GM12878 (cell line): ENCODE measurements around the gene TMC4. TPM values are rescaled to one million over a fixed set of nuclear protein-coding genes. Genes with fewer than 3 reads are reported as not detected.
A peak's percentile ranks its signal among the peaks of the same experiment; 100 is the strongest.

Experiments used
- ATAC-seq: fragments of 200-7000 bp; cut with Tn5 transposase; 3 replicates; pipeline ENCODE4 v1.9.1; 2020; ENCODE audit warnings: mild to moderate bottlenecking, moderate library complexity
- BruUV-seq: library from RNA; stranded (reverse); fragments of 400-500 nt; replicated peaks from 2 replicates; lab custom pipeline; 2021; lab: Mats Ljungman, UMichigan
- CTCF ChIA-PET: fragments of 300-600 bp; sonication (Branson Sonifier 250); formaldehyde crosslinking; extraction: SDS; loops from one replicate; lab custom pipeline; 2021; ENCODE audit warnings: inconsistent platforms; lab: Yijun Ruan, JAX
- POLR2A ChIA-PET: fragments of 350-600 bp; formaldehyde crosslinking; extraction: SDS; loops from one replicate; lab custom pipeline; 2021; ENCODE audit warnings: inconsistent platforms; lab: Charles Lee
- RAD21 ChIA-PET: fragments of 300-600 bp; sonication (Branson Sonifier 250); formaldehyde crosslinking; loops from one replicate; lab custom pipeline; 2023; ENCODE audit warnings: antibody characterized with exemption; ENCODE audit not compliant: unreplicated experiment; lab: Charles Lee
- SMC1A ChIA-PET: fragments of 300-600 bp; sonication (Branson Sonifier 250); formaldehyde crosslinking; loops from one replicate; lab custom pipeline; 2023; ENCODE audit not compliant: unreplicated experiment, uncharacterized antibody; lab: Charles Lee
- DNase-seq: peaks from one replicate; pipeline ENCODE4 v3.0.0-alpha.2; 2011; ENCODE audit warnings: low read depth, low spot score
- FAIRE-seq: peaks from 3 replicates; lab custom pipeline; 2011; peaks lifted over from hg19 to GRCh38; lab: Jason Lieb, UNC
- H2AFZ ChIP-seq: 2 replicates; pipeline ENCODE4 v1.6.0; 2011; ENCODE audit warnings: low read depth, low read length, control low read depth; ENCODE audit not compliant: control insufficient read depth
- H3K27ac ChIP-seq: 2 replicates; pipeline ENCODE4 v1.5.1; 2011; ENCODE audit warnings: control low read depth; ENCODE audit not compliant: control insufficient read depth, insufficient read depth
- H3K27me3 ChIP-seq, 2 experiments: replicated peaks in 1 of 2; 2 replicates each; pipeline versions ENCODE4 v1.6.0 to v1.6.1; 2011; ENCODE audit warnings: low read length in 1 of 2; ENCODE audit not compliant: control insufficient read depth in 2 of 2, insufficient read depth in 2 of 2
- H3K36me3 ChIP-seq, 2 experiments: 2 replicates each; pipeline ENCODE4 v1.5.1; 2011; ENCODE audit warnings: low read length in 1 of 2; ENCODE audit not compliant: control insufficient read depth in 2 of 2, insufficient read depth in 2 of 2
- H3K4me1 ChIP-seq: 2 replicates; pipeline ENCODE4 v1.6.1; 2011; ENCODE audit warnings: mild to moderate bottlenecking, low read length, moderate library complexity, mixed read lengths; ENCODE audit not compliant: control insufficient read depth, insufficient read depth
- H3K4me2 ChIP-seq: 2 replicates; pipeline ENCODE4 v1.6.0; 2011; ENCODE audit warnings: control low read depth; ENCODE audit not compliant: control insufficient read depth, insufficient read depth
- H3K4me3 ChIP-seq: fragments of 200-600 bp; sonication (generic); 2 replicates; pipeline ENCODE4 v1.5.1; 2016
- H3K79me2 ChIP-seq: 2 replicates; pipeline ENCODE4 v1.6.0; 2011; ENCODE audit warnings: low read length; ENCODE audit not compliant: control insufficient read depth, insufficient read depth
- H3K9ac ChIP-seq: 2 replicates; pipeline ENCODE4 v1.8.0; 2011; ENCODE audit warnings: low read length, control low read depth, mixed read lengths; ENCODE audit not compliant: control insufficient read depth, insufficient read depth
- H3K9me3 ChIP-seq: replicated peaks from 3 replicates; pipeline ENCODE4 v1.5.1; 2011; ENCODE audit warnings: mild to moderate bottlenecking, low read length; ENCODE audit not compliant: control insufficient read depth, insufficient read depth
- H4K20me1 ChIP-seq: 2 replicates; pipeline ENCODE4 v1.6.0; 2011; ENCODE audit not compliant: control insufficient read depth, insufficient read depth
- IKZF1 ChIP-seq: fragments of 450-650 bp; conservative IDR thresholded peaks from 2 replicates; pipeline ENCODE4 v1.6.1; 2017; ENCODE audit warnings: antibody characterized with exemption, mild to moderate bottlenecking
- MYB ChIP-seq: fragments of 150-350 bp; IDR thresholded peaks from 2 replicates; pipeline ENCODE4 v1.6.1; 2014; ENCODE audit warnings: mild to moderate bottlenecking, low read depth, low read length, borderline replicate concordance
- STAT1 ChIP-seq: fragments of 450-650 bp; conservative IDR thresholded peaks from 2 replicates; pipeline ENCODE4 v1.6.1; 2014; ENCODE audit warnings: antibody characterized with exemption, mild to moderate bottlenecking
- TARDBP ChIP-seq: IDR thresholded peaks from 2 replicates; pipeline ENCODE4 v1.6.1; 2016; ENCODE audit warnings: borderline replicate concordance
- WRNIP1 ChIP-seq: IDR thresholded peaks from 2 replicates; pipeline ENCODE4 v1.6.1; 2011; ENCODE audit warnings: low read depth, low read length, improper control_type of control experiment, borderline replicate concordance
- ZNF274 ChIP-seq: IDR thresholded peaks from one replicate; pipeline ENCODE4 v1.8.0; 2011; ENCODE audit not compliant: insufficient read length, insufficient read depth
- WGBS: methylation state at CpG from one replicate; pipeline ENCODE4 v1.1.6; 2016; ENCODE audit warnings: low lambda C conversion rate; ENCODE audit not compliant: insufficient replicate concordance, insufficient coverage; ENCODE audit errors: missing lambda C conversion rate; 5-methylcytosine and 5-hydroxymethylcytosine counted together
- in situ Hi-C: fragments of 300-500 bp; cut with MboI; formaldehyde crosslinking; loops from 9 replicates; pipeline ENCODE4 v1.14.3; 2018; ENCODE audit warnings: mixed read lengths
- intact Hi-C: fragments of 100-400 bp; cut with micrococcal nuclease; formaldehyde crosslinking; loops from one replicate; pipeline ENCODE4 v1.14.2; 2022; ENCODE audit not compliant: unreplicated experiment
- polyA plus RNA-seq, 11 experiments: library from polyadenylated mRNA; depleted of rRNA in 4 of 11; unstranded in 6 of 11; stranded (reverse) in 5 of 11; fragments of >200 nt; fragmentation: Nextera tagmentation in 4 of 11; fragmentation: Illumina TruSeq in 1 of 11; extraction: Ambion mirVana in 4 of 11; extraction: Trizol in 1 of 11; gene quantifications; 1 replicate in 1 of 11; 2 replicates in 10 of 11; pipeline versions ENCODE4 v1.2.1 to v1.2.3, GENCODE V29; 2011 to 2016; ENCODE audit warnings: inconsistent platforms in 2 of 11, missing spikeins in 2 of 11, low read depth in 1 of 11
- total RNA-seq, 4 experiments: library from RNA; depleted of rRNA in 3 of 4; stranded (reverse); fragments of >200 nt in 3 of 4; fragmentation: Illumina TruSeq in 1 of 4; extraction: Trizol in 1 of 4; gene quantifications; 2 replicates each; pipeline versions ENCODE4 v1.2.1 to v1.2.3, GENCODE V29; 2013 to 2021
- TF ChIP-seq, protein P1 (sequence below): IDR thresholded peaks from 2 replicates; pipeline ENCODE4 v1.6.1; 2012; ENCODE audit warnings: low read depth, low read length, improper control_type of control experiment
- TF ChIP-seq, protein P2 (sequence below): fragments of 450-650 bp; IDR thresholded peaks from 2 replicates; pipeline ENCODE4 v1.6.1; 2017; ENCODE audit warnings: low read depth, mild to moderate bottlenecking, moderate library complexity
- TF ChIP-seq, protein P3 (sequence below): IDR thresholded peaks from 2 replicates; pipeline ENCODE4 v1.6.1; 2012; ENCODE audit warnings: mild to moderate bottlenecking, low read depth, low read length

The TMC4 gene
- total and polyA plus RNA-seq, 10 of the 15 experiments (the other 5 are each of a cell fraction or from before 2014, with no cell fraction given), result 0.33 to 0.83 (median 0.74) TPM; not detected in 7

DNA sequence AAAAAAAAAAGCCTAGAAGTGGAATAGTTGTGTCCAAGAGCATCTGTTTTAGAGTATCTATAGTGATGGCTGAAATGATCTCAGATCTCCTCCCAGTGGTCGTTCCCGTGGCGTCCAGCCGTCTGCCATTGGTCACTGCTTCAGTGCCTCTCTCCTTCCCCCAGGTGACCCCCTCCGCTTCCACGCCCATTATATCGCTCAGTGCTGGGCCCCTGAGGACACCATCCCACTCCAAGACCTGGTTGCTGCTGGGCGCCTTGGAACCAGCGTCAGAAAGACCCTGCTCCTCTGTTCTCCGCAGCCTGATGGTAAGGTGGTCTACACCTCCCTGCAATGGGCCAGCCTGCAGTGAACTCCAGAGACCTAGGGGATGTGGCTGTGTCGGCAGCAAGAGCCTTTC is 20.1 kb upstream of the TMC4 start:
- SMC1A ChIA-PET, result interaction anchor here (1.3 kb wide), 1 partner anchor 12 kb away, joined by 3 read pairs; no protein-coding TSS in a partner anchor
- peaks cover 12% of the 10 kb centered on the region for H3K4me1 ChIP-seq
- H3K4me2 ChIP-seq, result no peak overlapping the region
- CTCF ChIA-PET, result no interaction called here
- in situ Hi-C loops, result no loop called here
- no peak for DNase-seq
- RAD21 ChIA-PET, result no interaction called here
- no peaks in the 10 kb centered on the region for H4K20me1 ChIP-seq
- no peaks in the 10 kb centered on the region for H3K9me3 ChIP-seq
- H3K27me3 ChIP-seq, result no peaks in the 10 kb centered on the region
- H3K27ac ChIP-seq, result no peak overlapping the region
- POLR2A ChIA-PET, result interaction anchor here (6.1 kb wide), 1 partner anchor 9 kb away, joined by 100 read pairs; the partner anchor contains the start of gene RPS9
- H3K4me3 ChIP-seq, result no peak overlapping the region
- H3K79me2 ChIP-seq, result peaks cover 18% of the 10 kb centered on the region
- no peak overlapping the region for H3K9ac ChIP-seq
- no peak for ATAC-seq
- FAIRE-seq, result no peak
- TF ChIP-seq MYB, result no peak
- TF ChIP-seq, all 136 proteins: peak for 0
- no peak overlapping the region for H2AFZ ChIP-seq
- intact Hi-C loops, result no loop called here
- WGBS, result 96% methylated on average over 11 of the region's 11 CpGs
- no TSS peak for BruUV-seq
- peaks cover 2 to 4% of the 10 kb centered on the region in 2 experiments; a peak in 3 of 4 replicates for H3K36me3 ChIP-seq

GRCh38 chr19:54191811-54192453 is 19.0 kb upstream of the TMC4 start:
- H3K27me3 ChIP-seq, result no peaks in the 10 kb centered on the region
- H3K4me2 ChIP-seq, result peak overlapping the region; percentile 93
- WGBS, result 63% methylated on average over 19 of the region's 19 CpGs
- H3K27ac ChIP-seq, result peak overlapping the region; percentile 99
- SMC1A ChIA-PET, result interaction anchor here (0.5 to 4.8 kb wide), 6 partner anchors 10 to 75 kb away, joined by 3 to 26 read pairs (median 3); partner anchors contain the start of gene RPS9
- ATAC-seq (no peak), DNase-seq (no peak), FAIRE-seq (no peak)
- CTCF ChIA-PET, result interaction anchor here (1.2 kb wide), 1 partner anchor 9 kb away, joined by 3 read pairs; the partner anchor contains the start of gene RPS9
- H2AFZ ChIP-seq, result peak overlapping the region; percentile 99
- TF ChIP-seq IKZF1 (no peak), TARDBP (no peak), ZNF274 (no peak), WRNIP1 (no peak), STAT1 (no peak)
- TF ChIP-seq, protein P1, sequence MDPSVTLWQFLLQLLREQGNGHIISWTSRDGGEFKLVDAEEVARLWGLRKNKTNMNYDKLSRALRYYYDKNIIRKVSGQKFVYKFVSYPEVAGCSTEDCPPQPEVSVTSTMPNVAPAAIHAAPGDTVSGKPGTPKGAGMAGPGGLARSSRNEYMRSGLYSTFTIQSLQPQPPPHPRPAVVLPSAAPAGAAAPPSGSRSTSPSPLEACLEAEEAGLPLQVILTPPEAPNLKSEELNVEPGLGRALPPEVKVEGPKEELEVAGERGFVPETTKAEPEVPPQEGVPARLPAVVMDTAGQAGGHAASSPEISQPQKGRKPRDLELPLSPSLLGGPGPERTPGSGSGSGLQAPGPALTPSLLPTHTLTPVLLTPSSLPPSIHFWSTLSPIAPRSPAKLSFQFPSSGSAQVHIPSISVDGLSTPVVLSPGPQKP, result no peak
- TF ChIP-seq, protein P2, sequence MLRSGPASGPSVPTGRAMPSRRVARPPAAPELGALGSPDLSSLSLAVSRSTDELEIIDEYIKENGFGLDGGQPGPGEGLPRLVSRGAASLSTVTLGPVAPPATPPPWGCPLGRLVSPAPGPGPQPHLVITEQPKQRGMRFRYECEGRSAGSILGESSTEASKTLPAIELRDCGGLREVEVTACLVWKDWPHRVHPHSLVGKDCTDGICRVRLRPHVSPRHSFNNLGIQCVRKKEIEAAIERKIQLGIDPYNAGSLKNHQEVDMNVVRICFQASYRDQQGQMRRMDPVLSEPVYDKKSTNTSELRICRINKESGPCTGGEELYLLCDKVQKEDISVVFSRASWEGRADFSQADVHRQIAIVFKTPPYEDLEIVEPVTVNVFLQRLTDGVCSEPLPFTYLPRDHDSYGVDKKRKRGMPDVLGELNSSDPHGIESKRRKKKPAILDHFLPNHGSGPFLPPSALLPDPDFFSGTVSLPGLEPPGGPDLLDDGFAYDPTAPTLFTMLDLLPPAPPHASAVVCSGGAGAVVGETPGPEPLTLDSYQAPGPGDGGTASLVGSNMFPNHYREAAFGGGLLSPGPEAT, result no peak
- TF ChIP-seq, protein P3, sequence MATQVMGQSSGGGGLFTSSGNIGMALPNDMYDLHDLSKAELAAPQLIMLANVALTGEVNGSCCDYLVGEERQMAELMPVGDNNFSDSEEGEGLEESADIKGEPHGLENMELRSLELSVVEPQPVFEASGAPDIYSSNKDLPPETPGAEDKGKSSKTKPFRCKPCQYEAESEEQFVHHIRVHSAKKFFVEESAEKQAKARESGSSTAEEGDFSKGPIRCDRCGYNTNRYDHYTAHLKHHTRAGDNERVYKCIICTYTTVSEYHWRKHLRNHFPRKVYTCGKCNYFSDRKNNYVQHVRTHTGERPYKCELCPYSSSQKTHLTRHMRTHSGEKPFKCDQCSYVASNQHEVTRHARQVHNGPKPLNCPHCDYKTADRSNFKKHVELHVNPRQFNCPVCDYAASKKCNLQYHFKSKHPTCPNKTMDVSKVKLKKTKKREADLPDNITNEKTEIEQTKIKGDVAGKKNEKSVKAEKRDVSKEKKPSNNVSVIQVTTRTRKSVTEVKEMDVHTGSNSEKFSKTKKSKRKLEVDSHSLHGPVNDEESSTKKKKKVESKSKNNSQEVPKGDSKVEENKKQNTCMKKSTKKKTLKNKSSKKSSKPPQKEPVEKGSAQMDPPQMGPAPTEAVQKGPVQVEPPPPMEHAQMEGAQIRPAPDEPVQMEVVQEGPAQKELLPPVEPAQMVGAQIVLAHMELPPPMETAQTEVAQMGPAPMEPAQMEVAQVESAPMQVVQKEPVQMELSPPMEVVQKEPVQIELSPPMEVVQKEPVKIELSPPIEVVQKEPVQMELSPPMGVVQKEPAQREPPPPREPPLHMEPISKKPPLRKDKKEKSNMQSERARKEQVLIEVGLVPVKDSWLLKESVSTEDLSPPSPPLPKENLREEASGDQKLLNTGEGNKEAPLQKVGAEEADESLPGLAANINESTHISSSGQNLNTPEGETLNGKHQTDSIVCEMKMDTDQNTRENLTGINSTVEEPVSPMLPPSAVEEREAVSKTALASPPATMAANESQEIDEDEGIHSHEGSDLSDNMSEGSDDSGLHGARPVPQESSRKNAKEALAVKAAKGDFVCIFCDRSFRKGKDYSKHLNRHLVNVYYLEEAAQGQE, result no peak
- peak overlapping the region; percentile 90 for H3K9ac ChIP-seq
- H3K4me1 ChIP-seq, result peaks cover 14% of the 10 kb centered on the region
- intact Hi-C loops, result no loop called here
- peak overlapping the region; percentile 95 for H3K4me3 ChIP-seq
- peaks cover 19% of the 10 kb centered on the region for H3K79me2 ChIP-seq
- H3K36me3 ChIP-seq, result peaks cover 2 to 4% of the 10 kb centered on the region in 2 experiments; a peak in 3 of 4 replicates
- RAD21 ChIA-PET, result interaction anchor here (0.9 kb wide), 1 partner anchor 55 kb away, joined by 3 read pairs; no protein-coding TSS in a partner anchor
- POLR2A ChIA-PET, result interaction anchor here (0.5 to 6.1 kb wide), 5 partner anchors 10 to 257 kb away, joined by 3 to 100 read pairs (median 4); partner anchors contain the start of genes CNOT3, LENG8 and RPS9
- H3K9me3 ChIP-seq, result no peaks in the 10 kb centered on the region
- in situ Hi-C loops, result no loop called here
- no TSS peak for BruUV-seq
- no peaks in the 10 kb centered on the region for H4K20me1 ChIP-seq
